Nephron (organoid): ENCODE data around the gene MYO7B.

Experiments
- H3K27ac Mint-ChIP-seq, 3 experiments: 2 replicates each; pipeline ENCODE4 v1.8.0; 2020; ENCODE audit warnings: mixed read lengths in 3 of 3, mild to moderate bottlenecking in 2 of 3, moderate library complexity in 1 of 3
- H3K27me3 Mint-ChIP-seq: 2 replicates; pipeline ENCODE4 v1.8.0; 2021; ENCODE audit warnings: low read depth, mild to moderate bottlenecking, moderate library complexity, mixed read lengths
- H3K36me3 Mint-ChIP-seq: 2 replicates; pipeline ENCODE4 v1.8.0; 2020; ENCODE audit warnings: low read depth, mixed read lengths
- H3K4me1 Mint-ChIP-seq: 2 replicates; pipeline ENCODE4 v1.8.0; 2020; ENCODE audit warnings: mixed read lengths
- H3K4me3 Mint-ChIP-seq, 3 experiments: 2 replicates each; pipeline ENCODE4 v1.8.0; 2020; ENCODE audit warnings: mild to moderate bottlenecking in 3 of 3, mixed read lengths in 3 of 3, moderate library complexity in 2 of 3
- H3K9me3 Mint-ChIP-seq: 2 replicates; pipeline ENCODE4 v1.8.0; 2020; ENCODE audit warnings: mixed read lengths
- CTCF ChIP-seq, 3 experiments: fragments of 200-600 bp; sonication (generic); IDR thresholded peaks; one replicate each; pipeline ENCODE4 v1.5.0; 2021; ENCODE audit warnings: antibody characterized with exemption in 3 of 3; ENCODE audit not compliant: unreplicated experiment in 3 of 3

Gene MYO7B

GRCh38 chr2:127530245-127531140, 5.0 kb upstream of the MYO7B start:
- Mint-ChIP-seq H3K4me3 (no peak overlapping the region), H3K4me1 (peaks cover 15% of the 10 kb centered on the region), H3K27ac (no peak overlapping the region), H3K27me3 (peaks cover 21% of the 10 kb centered on the region), H3K36me3 (no peaks in the 10 kb centered on the region), H3K9me3 (peaks cover 3% of the 10 kb centered on the region)
- TF ChIP-seq CTCF (IDR thresholded peaks at IDR 0.05; ENCODE audit: unreplicated experiment in 3 of 3), result no peak

DNA sequence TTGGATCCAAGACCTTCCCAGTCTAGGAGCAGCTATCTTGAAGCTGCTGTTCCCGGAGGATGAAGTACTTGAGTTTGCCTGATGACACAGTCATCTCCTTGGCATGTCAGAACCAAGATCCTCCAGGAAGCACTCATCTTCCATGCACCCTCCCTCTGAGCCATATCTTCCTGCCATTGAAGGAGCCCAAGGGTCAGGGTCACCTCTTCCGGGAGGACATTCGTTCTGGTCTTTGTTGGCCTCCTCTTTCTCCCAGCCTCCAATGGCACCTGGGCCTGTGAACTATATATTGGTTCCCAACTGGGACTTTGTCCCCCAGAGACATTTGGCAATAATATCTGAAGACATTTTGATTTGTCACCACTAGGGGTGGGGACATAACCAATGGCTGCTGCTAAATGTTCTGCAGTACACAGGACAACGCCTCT, 4.2 kb upstream of the MYO7B start:
- no peak for TF ChIP-seq CTCF (IDR thresholded peaks at IDR 0.05; ENCODE audit: unreplicated experiment in 3 of 3)
- Mint-ChIP-seq H3K36me3 (no peaks in the 10 kb centered on the region), H3K4me1 (peaks cover 11% of the 10 kb centered on the region), H3K9me3 (peaks cover 3% of the 10 kb centered on the region), H3K27me3 (peaks cover 21% of the 10 kb centered on the region), H3K4me3 (no peak overlapping the region), H3K27ac (no peak overlapping the region)

DNA sequence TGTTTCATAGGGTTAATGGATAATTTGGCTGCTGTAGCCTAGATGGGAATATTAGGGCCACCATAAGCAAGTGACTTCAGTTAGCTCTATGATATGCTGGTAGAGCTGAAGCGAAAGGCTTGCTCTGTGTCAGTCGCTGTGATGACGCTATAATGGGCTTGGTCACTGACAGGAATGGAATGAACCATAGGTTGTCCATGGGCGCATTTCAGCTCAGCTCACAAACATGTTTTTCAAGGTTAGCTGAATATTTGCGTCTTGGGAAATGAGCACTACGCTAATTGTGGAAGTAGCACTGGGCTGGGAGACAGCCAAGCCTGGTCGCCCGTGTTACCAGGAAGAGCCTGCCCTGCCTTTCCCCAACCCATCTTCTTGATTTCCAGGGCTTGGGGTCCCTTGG, 3.2 kb upstream of the MYO7B start:
- Mint-ChIP-seq H3K4me3 (no peak overlapping the region), H3K4me1 (peaks cover 5% of the 10 kb centered on the region), H3K9me3 (peaks cover 3% of the 10 kb centered on the region), H3K36me3 (no peaks in the 10 kb centered on the region), H3K27me3 (peaks cover 21% of the 10 kb centered on the region), H3K27ac (no peak overlapping the region)
- TF ChIP-seq CTCF (IDR thresholded peaks at IDR 0.05; ENCODE audit: unreplicated experiment in 3 of 3), result no peak

GRCh38 chr2:127535918-127536317, 435 bp downstream of the MYO7B start:
- no peak for TF ChIP-seq CTCF (IDR thresholded peaks at IDR 0.05; ENCODE audit: unreplicated experiment in 3 of 3)
- Mint-ChIP-seq H3K4me1 (no peaks in the 10 kb centered on the region), H3K9me3 (no peaks in the 10 kb centered on the region), H3K27ac (peak overlapping the region in 1 of 3 experiments; percentile 76), H3K4me3 (peak overlapping the region in 1 of 3 experiments; percentile 67), H3K36me3 (no peaks in the 10 kb centered on the region), H3K27me3 (peaks cover 27% of the 10 kb centered on the region)

- Mint-ChIP-seq H3K27me3 (peaks cover 27% of the 10 kb centered on the region), H3K4me1 (no peaks in the 10 kb centered on the region), H3K4me3 (peak overlapping the region in 2 of 3 experiments; percentile 50 to 62), H3K36me3 (no peaks in the 10 kb centered on the region), H3K9me3 (no peaks in the 10 kb centered on the region), H3K27ac (peak overlapping the region in 2 of 3 experiments; percentile 76 to 93)
- no peak for TF ChIP-seq CTCF (IDR thresholded peaks at IDR 0.05; ENCODE audit: unreplicated experiment in 3 of 3)
Measured at GRCh38 chr2:127536707-127537541, 1.4 kb downstream of the MYO7B start.
